Fibroblast of mammary gland (primary cell): ENCODE data around the gene FOXN3.

Experiments
- DNase-seq: peaks from one replicate; pipeline ENCODE4 v3.0.0-alpha.2; 2010; ENCODE audit warnings: low read depth
- H3K4me3 ChIP-seq: 2 replicates; pipeline ENCODE4 v1.5.1; 2011; ENCODE audit warnings: low read depth, mild to moderate bottlenecking, low read length, moderate library complexity; ENCODE audit not compliant: control insufficient read depth
- CTCF ChIP-seq: conservative IDR thresholded peaks from 2 replicates; pipeline ENCODE4 v1.5.1; 2011; ENCODE audit warnings: low read depth, low read length, inconsistent platforms; ENCODE audit not compliant: control insufficient read depth, insufficient read depth

The FOXN3 gene

GRCh38 chr14:89294060-89294459, 123.0 kb downstream of the FOXN3 start:
- no peak for DNase-seq
- H3K4me3 ChIP-seq: no peak overlapping the region
- no peak for TF ChIP-seq CTCF

- no peak for TF ChIP-seq CTCF
- H3K4me3 ChIP-seq: no peak overlapping the region
- no peak for DNase-seq
Observed at GRCh38 chr14:89293314-89293916, 123.6 kb downstream of the FOXN3 start.

- no peak overlapping the region for H3K4me3 ChIP-seq
- DNase-seq: no peak
- no peak for TF ChIP-seq CTCF
Observed at GRCh38 chr14:89292579-89293313, 124.3 kb downstream of the FOXN3 start.

GRCh38 chr14:89291351-89291940, 125.6 kb downstream of the FOXN3 start:
- H3K4me3 ChIP-seq: no peak overlapping the region
- TF ChIP-seq CTCF: no peak
- DNase-seq: no peak

- no peak for TF ChIP-seq CTCF
Observed at GRCh38 chr14:89290813-89291212, 126.2 kb downstream of the FOXN3 start.

GRCh38 chr14:89289477-89289876, 127.6 kb downstream of the FOXN3 start:
- DNase-seq: no peak
- TF ChIP-seq CTCF: no peak

More at GRCh38 chr14:89290813-89291212, 126.2 kb downstream of the FOXN3 start:
- no peak for DNase-seq
- H3K4me3 ChIP-seq: no peak overlapping the region

More at GRCh38 chr14:89289477-89289876, 127.6 kb downstream of the FOXN3 start:
- no peak overlapping the region for H3K4me3 ChIP-seq
